Activated B cell treated with CpG ODN at 0.5 μM for 24 hours (primary cell): ENCODE results near the gene TMEM51. TPM values are rescaled to one million over a fixed set of nuclear protein-coding genes. Genes with fewer than 3 reads are reported as not detected.

ENCODE experiments used
- ATAC-seq: fragments of 200-7000 bp; cut with Tn5 transposase; one replicate; pipeline ENCODE4 v1.10.0; 2021; ENCODE audit warnings: low read depth, mild to moderate bottlenecking, moderate library complexity
- CTCF ChIA-PET: fragments of 350-600 bp; sonication (Branson Sonifier 250); formaldehyde crosslinking; loops from one replicate; lab custom pipeline; 2021; ENCODE audit warnings: antibody characterized with exemption; lab: Charles Lee
- POLR2A ChIA-PET: fragments of 350-600 bp; sonication (Branson Sonifier 250); formaldehyde crosslinking; loops from one replicate; lab custom pipeline; 2021; ENCODE audit warnings: antibody characterized with exemption; lab: Charles Lee
- DNase-seq: peaks from one replicate; pipeline ENCODE4 v3.0.0; 2022
- H3K27ac Mint-ChIP-seq: one replicate; pipeline ENCODE4 v1.8.0; 2020; ENCODE audit warnings: mixed read lengths
- H3K27me3 Mint-ChIP-seq: one replicate; pipeline ENCODE4 v1.8.0; 2021; ENCODE audit warnings: mixed read lengths
- H3K36me3 Mint-ChIP-seq: one replicate; pipeline ENCODE4 v1.8.0; 2021; ENCODE audit warnings: low read depth, mixed read lengths
- H3K4me1 Mint-ChIP-seq: one replicate; pipeline ENCODE4 v1.8.0; 2021; ENCODE audit warnings: mixed read lengths
- H3K4me3 Mint-ChIP-seq: one replicate; pipeline ENCODE4 v1.8.0; 2020; ENCODE audit warnings: mild to moderate bottlenecking, mixed read lengths
- H3K9me3 Mint-ChIP-seq: one replicate; pipeline ENCODE4 v1.8.0; 2020; ENCODE audit warnings: mixed read lengths
- CTCF ChIP-seq: fragments of 200-600 bp; IDR thresholded peaks from one replicate; pipeline ENCODE4 v1.8.0; 2022; ENCODE audit warnings: antibody characterized with exemption, mild to moderate bottlenecking
- intact Hi-C: fragments of 100-400 bp; cut with micrococcal nuclease; formaldehyde crosslinking; loops from one replicate; pipeline ENCODE4 v1.15.1; 2024
- total RNA-seq: library from RNA; stranded (reverse); gene quantifications from 2 replicates; pipeline ENCODE4 v1.2.3, GENCODE V29; 2022

TMEM51 gene
- total RNA-seq, 1 donor from 2014 or later: not detected

GRCh38 chr1:15233689-15234088, 80.1 kb downstream of the TMEM51 start:
- Mint-ChIP-seq H3K27ac (no peak overlapping the region), H3K27me3 (peaks cover 2% of the 10 kb centered on the region), H3K4me3 (no peak overlapping the region), H3K4me1 (peaks cover 4% of the 10 kb centered on the region), H3K9me3 (no peaks in the 10 kb centered on the region), H3K36me3 (no peaks in the 10 kb centered on the region)
- POLR2A ChIA-PET: no interaction called here
- ATAC-seq: no peak
- CTCF ChIA-PET: no interaction called here
- no peak for TF ChIP-seq CTCF
- DNase-seq: no peak
- intact Hi-C loops: no loop called here

GRCh38 chr1:15236321-15236721, 82.8 kb downstream of the TMEM51 start:
- POLR2A ChIA-PET: no interaction called here
- intact Hi-C loops: no loop called here
- TF ChIP-seq CTCF: no peak
- H3K9me3 Mint-ChIP-seq: no peaks in the 10 kb centered on the region
- peaks cover 4% of the 10 kb centered on the region for H3K4me1 Mint-ChIP-seq
- H3K27me3 Mint-ChIP-seq: peaks cover 2% of the 10 kb centered on the region
- ATAC-seq (no peak), DNase-seq (no peak)
- no peaks in the 10 kb centered on the region for H3K36me3 Mint-ChIP-seq
- H3K27ac Mint-ChIP-seq: no peak overlapping the region
- H3K4me3 Mint-ChIP-seq: no peak overlapping the region
- CTCF ChIA-PET: no interaction called here

- no peak overlapping the region for H3K27ac Mint-ChIP-seq
- DNase-seq: no peak
- no peaks in the 10 kb centered on the region for H3K9me3 Mint-ChIP-seq
- CTCF ChIA-PET: no interaction called here
- peaks cover 2% of the 10 kb centered on the region for H3K27me3 Mint-ChIP-seq
- H3K4me3 Mint-ChIP-seq: no peak overlapping the region
- no peak for TF ChIP-seq CTCF
- no peaks in the 10 kb centered on the region for H3K36me3 Mint-ChIP-seq
- intact Hi-C loops: no loop called here
- no peaks in the 10 kb centered on the region for H3K4me1 Mint-ChIP-seq
- ATAC-seq: no peak
- POLR2A ChIA-PET: no interaction called here
Measured at GRCh38 chr1:15236746-15237145, 83.2 kb downstream of the TMEM51 start.

- intact Hi-C loops: no loop called here
- H3K27me3 Mint-ChIP-seq: peaks cover 7% of the 10 kb centered on the region
- DNase-seq (no peak), ATAC-seq (no peak)
- TF ChIP-seq CTCF: no peak
- ChIA-PET CTCF (no interaction called here), POLR2A (no interaction called here)
- H3K9me3 Mint-ChIP-seq: no peaks in the 10 kb centered on the region
- no peaks in the 10 kb centered on the region for H3K36me3 Mint-ChIP-seq
- no peaks in the 10 kb centered on the region for H3K4me1 Mint-ChIP-seq
- no peak overlapping the region for H3K4me3 Mint-ChIP-seq
- no peak overlapping the region for H3K27ac Mint-ChIP-seq
Measured at GRCh38 chr1:15238789-15239188, 85.2 kb downstream of the TMEM51 start.

GRCh38 chr1:15242766-15243165, 89.2 kb downstream of the TMEM51 start:
- peaks cover 23% of the 10 kb centered on the region for H3K27me3 Mint-ChIP-seq
- CTCF ChIA-PET: no interaction called here
- DNase-seq: no peak

More at GRCh38 chr1:15242766-15243165, 89.2 kb downstream of the TMEM51 start:
- no peak overlapping the region for H3K4me3 Mint-ChIP-seq
- H3K27ac Mint-ChIP-seq: no peak overlapping the region
- no peak for TF ChIP-seq CTCF
- no peaks in the 10 kb centered on the region for H3K9me3 Mint-ChIP-seq
- intact Hi-C loops: no loop called here
- H3K36me3 Mint-ChIP-seq: no peaks in the 10 kb centered on the region
- POLR2A ChIA-PET: no interaction called here
- H3K4me1 Mint-ChIP-seq: peaks cover 2% of the 10 kb centered on the region
- no peak for ATAC-seq
